ENCODE measurements around the gene MUSTN1. TPM values are rescaled to one million over a fixed set of nuclear protein-coding genes. Genes with fewer than 3 reads are reported as not detected.

The MUSTN1 gene
- total and polyA plus RNA-seq, 2 experiments from 2014 or later = 1.2 to 1.4 TPM

- H3K27ac ChIP-seq (ENCODE audit: low read depth) = no peak overlapping the region
- Mint-ChIP-seq H3K4me1 (peaks cover 23% of the 10 kb centered on the region), H3K27me3 (ENCODE audit: insufficient read depth, low read depth, poor library complexity) (peaks cover 16% of the 10 kb centered on the region), H3K4me3 (no peak overlapping the region), H3K27ac (no peak overlapping the region), H3K36me3 (ENCODE audit: low read depth) (peaks cover 9% of the 10 kb centered on the region; the same call in 2 of the 3 replicates), H3K9me3 (no peaks in the 10 kb centered on the region)
- no peaks in the 10 kb centered on the region for H3K4me1 ChIP-seq (ENCODE audit: insufficient read depth)
- no peaks in the 10 kb centered on the region for H3K79me2 ChIP-seq (replicated peaks; ENCODE audit: insufficient read depth)
- H3F3A ChIP-seq (replicated peaks; ENCODE audit: low read depth) = no peaks in the 10 kb centered on the region
- H3K36me3 ChIP-seq (ENCODE audit: insufficient read depth) = no peaks in the 10 kb centered on the region; the same call in 1 of the 2 replicates
- no peak overlapping the region for H3K4me2 ChIP-seq
- H3K4me3 ChIP-seq = no peak overlapping the region
- H2AFZ ChIP-seq = no peak overlapping the region
- H4K20me1 ChIP-seq (replicated peaks; ENCODE audit: insufficient read depth) = no peaks in the 10 kb centered on the region
- no peaks in the 10 kb centered on the region for H3K27me3 ChIP-seq (ENCODE audit: insufficient read depth)
- DNase-seq (ENCODE audit: low spot score) = no peak
- no peak for ATAC-seq
- H3K9me2 ChIP-seq (ENCODE audit: insufficient read depth) = no peaks in the 10 kb centered on the region
- TF ChIP-seq CTCF (conservative IDR thresholded peaks at IDR 0.05; ENCODE audit: low read depth in 2 of 2) (no peak), EZH2phosphoT487 (IDR thresholded peaks at IDR 0.05; ENCODE audit: unreplicated experiment) (no peak), NANOG (IDR thresholded peaks at IDR 0.05; ENCODE audit: borderline replicate concordance) (no peak), JUNB (IDR thresholded peaks at IDR 0.05; ENCODE audit: unreplicated experiment) (no peak)
These were observed 2.2 kb upstream of the MUSTN1 start for GRCh38 chr3:52836986-52837385.

GRCh38 chr3:52836471-52836845 lies 1.6 kb upstream of the MUSTN1 start:
- H3K36me3 ChIP-seq (ENCODE audit: insufficient read depth) = no peaks in the 10 kb centered on the region; the same call in 1 of the 2 replicates
- no peaks in the 10 kb centered on the region for H3K9me2 ChIP-seq (ENCODE audit: insufficient read depth)
- no peaks in the 10 kb centered on the region for H3K4me1 ChIP-seq (ENCODE audit: insufficient read depth)
- Mint-ChIP-seq H3K36me3 (ENCODE audit: low read depth) (peaks cover 3% of the 10 kb centered on the region; the same call in 2 of the 3 replicates), H3K27ac (no peak overlapping the region), H3K4me3 (no peak overlapping the region), H3K9me3 (no peaks in the 10 kb centered on the region), H3K27me3 (ENCODE audit: insufficient read depth, low read depth, poor library complexity) (peaks cover 16% of the 10 kb centered on the region), H3K4me1 (peaks cover 23% of the 10 kb centered on the region)
- no peak overlapping the region for H2AFZ ChIP-seq
- no peaks in the 10 kb centered on the region for H4K20me1 ChIP-seq (replicated peaks; ENCODE audit: insufficient read depth)
- ATAC-seq (no peak), DNase-seq (ENCODE audit: low spot score) (no peak)
- H3K27me3 ChIP-seq (ENCODE audit: insufficient read depth) = no peaks in the 10 kb centered on the region
- no peak overlapping the region for H3K4me2 ChIP-seq
- H3K4me3 ChIP-seq = no peak overlapping the region
- H3F3A ChIP-seq (replicated peaks; ENCODE audit: low read depth) = no peaks in the 10 kb centered on the region
- no peak overlapping the region for H3K27ac ChIP-seq (ENCODE audit: low read depth)
- H3K79me2 ChIP-seq (replicated peaks; ENCODE audit: insufficient read depth) = no peaks in the 10 kb centered on the region
- TF ChIP-seq ZNF462 (CRISPR knock-in tag; IDR thresholded peaks at IDR 0.05) = no peak
- TF ChIP-seq EZH2phosphoT487 (IDR thresholded peaks at IDR 0.05; ENCODE audit: unreplicated experiment) = no peak
- TF ChIP-seq ZNF331 (CRISPR knock-in tag; IDR thresholded peaks at IDR 0.05; ENCODE audit: low read depth) = no peak
- no peak for TF ChIP-seq ETS1 (IDR thresholded peaks at IDR 0.05)
- no peak for TF ChIP-seq STAT1 (IDR thresholded peaks at IDR 0.05; ENCODE audit: unreplicated experiment)
- TF ChIP-seq JUNB (IDR thresholded peaks at IDR 0.05; ENCODE audit: unreplicated experiment) = no peak
- TF ChIP-seq ZNF114 (CRISPR knock-in tag; IDR thresholded peaks at IDR 0.05) = no peak
- TF ChIP-seq REST (IDR thresholded peaks at IDR 0.05; ENCODE audit: unreplicated experiment) = no peak

Measured in GM23338 (cell line).